SIG-M5 treated with dmso at 0.1 percent for 504 hours (cell line): ENCODE results near the gene PPFIA2.

ENCODE experiments used
- DNase-seq: peaks from one replicate; lab custom pipeline; 2025; ENCODE audit not compliant: unreplicated experiment; lab: John Stamatoyannopoulos, UW

PPFIA2 gene

DNA sequence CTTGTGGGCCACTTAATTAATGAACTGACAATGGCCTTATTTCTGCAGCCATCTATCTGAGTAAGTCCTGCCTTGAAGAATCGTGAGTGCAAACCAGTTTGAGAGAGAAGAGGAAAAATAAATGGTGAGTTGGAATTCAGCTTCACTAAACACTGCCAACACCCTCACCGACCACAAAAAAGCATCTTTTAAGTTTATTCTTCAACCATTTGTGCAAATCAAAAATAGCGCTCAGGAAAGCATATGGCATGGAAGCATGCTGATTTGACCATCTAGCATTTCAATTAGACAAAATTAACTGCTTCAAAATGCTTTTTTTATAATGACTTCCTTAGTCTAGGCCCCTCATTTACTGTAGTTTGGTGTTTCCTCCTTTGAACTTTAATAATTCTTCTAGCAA, 294.0 kb downstream of the PPFIA2 start:
- no peak for DNase-seq

DNA sequence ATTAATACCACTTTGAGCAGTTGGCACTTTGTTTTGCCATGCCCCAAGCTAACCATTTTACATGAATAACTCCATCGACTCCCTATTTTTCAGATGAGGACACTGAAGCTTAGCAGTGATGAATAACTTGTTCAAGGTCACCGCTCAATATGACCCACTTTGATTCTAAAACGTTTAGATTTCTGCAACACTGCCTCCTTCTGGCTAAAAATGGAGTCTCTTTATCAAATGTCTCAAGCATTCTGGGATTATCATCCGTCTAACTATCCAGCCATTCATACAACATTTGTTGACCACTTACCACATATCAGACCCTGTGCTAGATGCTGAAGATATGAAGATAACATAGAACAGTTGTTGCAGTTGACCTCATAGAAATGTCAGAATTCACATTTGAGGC, 298.0 kb downstream of the PPFIA2 start:
- DNase-seq, result no peak

DNA sequence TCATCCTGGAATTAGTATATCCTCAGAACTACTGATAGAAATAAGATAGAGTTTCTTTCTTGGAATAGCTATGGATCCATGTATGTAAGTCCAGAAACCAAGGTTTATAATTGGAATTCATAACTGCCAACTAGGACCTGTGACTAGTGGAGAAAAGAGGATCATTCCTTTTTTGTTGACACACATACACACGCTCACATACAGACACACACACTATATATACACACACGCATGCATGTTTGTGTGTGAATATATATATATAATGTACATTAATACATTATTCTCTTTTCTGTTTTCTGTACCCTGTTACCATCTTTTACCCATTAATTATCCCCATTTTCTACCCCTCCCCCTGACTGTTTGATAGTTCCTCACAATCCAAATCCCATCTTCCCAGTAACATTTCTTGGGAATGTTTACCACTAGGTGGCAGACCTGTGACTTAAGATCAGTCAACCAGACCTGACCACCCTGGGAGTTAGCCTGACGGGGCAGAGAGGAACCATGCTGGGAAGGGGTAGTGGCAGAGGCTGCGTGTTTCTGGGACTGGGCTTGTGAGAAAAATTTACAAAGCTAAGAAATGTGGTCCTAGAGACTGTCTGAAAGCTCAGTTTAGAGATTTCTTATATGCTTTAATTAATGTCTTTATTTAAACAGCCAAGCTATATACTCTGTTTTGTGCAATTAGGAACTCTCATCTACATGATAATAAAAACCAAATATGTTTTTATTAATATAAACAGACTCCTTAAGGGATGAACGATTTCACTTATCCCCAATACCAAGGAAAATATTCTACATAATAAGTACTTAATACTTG, 308.0 kb downstream of the PPFIA2 start:
- peak; percentile 49 for DNase-seq

DNA sequence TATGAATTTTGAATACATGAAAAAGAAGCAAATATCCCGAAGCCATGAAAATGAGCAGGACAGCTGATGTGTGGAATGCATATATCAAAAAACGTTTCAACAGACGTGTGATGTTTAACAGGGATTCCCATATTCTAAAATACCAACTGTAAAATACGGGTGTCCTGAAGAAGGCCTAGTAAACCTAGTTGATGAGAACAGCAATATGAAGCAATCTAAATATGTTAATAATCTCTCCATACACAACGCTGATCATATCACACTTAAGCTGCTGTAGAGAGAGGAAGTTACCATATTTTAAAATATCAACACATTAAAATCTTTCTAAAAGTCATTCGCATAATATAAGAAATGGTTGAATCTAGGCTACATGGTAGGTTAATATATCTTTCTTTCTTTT, 317.5 kb downstream of the PPFIA2 start:
- no peak for DNase-seq

DNA sequence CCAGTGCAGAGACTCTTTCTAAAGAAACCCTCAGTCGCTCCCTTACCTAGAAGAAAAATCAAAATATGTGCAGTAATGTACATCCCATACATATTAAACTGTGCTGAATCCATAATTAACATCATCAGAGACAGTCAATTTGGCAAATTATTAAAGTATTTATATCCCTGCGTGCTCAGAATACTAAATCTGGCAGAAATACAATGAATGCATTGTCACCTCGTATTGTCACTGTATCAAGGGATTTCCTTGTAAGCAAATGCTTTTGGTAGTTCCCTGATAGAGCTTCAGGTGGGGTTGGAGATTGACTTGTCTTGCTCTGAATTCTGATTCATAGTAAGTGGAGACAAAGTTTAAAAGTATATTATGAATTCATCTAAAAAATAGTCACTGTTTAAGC, 319.1 kb downstream of the PPFIA2 start:
- no peak for DNase-seq

DNA sequence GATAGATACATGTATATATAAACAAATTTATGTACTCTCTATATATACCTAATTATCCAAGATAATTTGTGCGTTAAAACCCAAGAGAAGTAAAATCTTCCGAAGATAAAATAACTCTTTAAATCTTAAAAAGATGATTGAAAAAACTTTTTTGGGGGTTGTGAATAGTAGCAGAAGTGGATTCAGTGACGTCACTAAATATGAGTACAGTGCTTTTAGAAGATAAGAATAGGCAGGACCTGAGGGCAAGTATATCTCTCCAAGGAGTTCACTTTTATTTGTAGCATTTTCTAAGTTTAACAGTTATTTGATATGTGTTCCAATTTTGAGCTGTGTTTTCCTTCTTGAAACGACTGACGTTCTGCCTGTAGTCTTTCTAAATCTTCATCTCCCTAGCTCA, 319.8 kb downstream of the PPFIA2 start:
- no peak for DNase-seq

DNA sequence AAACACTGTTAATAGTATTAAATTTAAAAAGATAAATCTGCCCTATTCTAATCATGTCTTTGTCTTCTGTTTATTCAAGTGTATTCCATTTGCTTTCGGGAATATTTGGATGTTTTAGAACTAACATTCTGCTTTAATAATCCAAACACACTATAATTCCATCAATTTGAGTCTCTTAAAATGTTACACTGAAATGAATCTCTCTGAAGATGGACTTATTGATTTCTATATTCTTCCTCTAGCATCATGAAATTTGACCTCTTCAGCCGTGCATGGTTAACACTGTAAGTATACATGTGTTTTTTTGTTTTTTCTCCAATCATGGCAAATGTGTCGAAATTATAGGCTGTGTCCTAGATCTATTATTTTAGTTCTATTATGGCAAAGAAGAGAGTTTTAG, 342.1 kb downstream of the PPFIA2 start:
- no peak for DNase-seq

DNA sequence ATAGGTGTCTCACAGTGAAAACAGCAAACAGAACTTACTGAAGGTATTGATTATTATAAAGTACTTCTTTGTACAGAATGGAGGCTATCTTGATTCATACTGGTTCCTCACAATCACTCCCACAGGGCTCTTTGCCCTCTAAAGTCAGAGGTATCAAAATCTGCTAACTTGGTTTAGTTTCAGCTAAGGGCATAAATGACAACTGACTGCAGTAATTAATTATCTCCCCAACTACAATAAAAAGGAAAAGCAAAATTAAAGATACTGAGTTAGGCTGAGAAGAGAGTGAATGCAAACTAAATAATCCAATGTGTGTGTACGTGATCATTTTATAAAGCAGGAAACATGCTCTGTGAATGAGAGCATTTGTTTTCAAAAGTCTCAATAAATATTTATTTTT, 342.6 kb downstream of the PPFIA2 start:
- no peak for DNase-seq

DNA sequence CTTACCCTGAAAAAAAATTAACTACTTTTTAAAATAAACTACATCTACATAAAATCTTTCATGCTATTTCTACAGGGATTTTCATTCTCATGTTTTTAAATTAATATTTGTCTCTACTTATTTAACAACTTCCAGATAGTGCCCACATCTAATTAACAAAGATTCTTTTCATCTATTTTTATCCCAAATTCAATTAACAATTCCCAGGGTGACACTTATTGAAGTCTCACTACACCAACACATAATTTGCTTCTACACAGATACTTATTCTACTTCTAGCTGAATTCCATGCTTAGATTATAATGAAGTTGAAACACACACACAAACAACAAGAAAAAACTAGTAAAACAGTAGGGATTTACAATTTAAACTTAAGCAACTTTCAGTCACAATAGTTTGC, 344.7 kb downstream of the PPFIA2 start:
- no peak for DNase-seq

DNA sequence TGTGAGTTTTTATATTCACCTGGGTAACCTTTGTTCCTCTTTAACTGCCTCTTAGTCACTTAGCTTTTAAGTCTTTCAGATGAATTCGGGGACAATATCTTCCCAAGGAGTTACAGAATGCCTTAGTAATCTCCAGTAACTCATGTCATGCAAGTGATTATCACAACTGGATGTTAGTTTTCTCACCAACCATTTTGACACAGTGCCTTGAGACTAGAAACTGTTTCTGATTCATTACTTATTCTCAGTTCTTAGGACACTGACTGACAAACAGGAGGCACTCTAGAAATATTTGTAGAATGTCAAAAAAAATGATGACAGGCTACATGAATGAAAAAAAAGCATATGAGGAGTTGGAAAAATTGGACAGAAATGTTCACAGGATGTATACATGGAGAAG, 346.2 kb downstream of the PPFIA2 start:
- DNase-seq, result no peak

DNA sequence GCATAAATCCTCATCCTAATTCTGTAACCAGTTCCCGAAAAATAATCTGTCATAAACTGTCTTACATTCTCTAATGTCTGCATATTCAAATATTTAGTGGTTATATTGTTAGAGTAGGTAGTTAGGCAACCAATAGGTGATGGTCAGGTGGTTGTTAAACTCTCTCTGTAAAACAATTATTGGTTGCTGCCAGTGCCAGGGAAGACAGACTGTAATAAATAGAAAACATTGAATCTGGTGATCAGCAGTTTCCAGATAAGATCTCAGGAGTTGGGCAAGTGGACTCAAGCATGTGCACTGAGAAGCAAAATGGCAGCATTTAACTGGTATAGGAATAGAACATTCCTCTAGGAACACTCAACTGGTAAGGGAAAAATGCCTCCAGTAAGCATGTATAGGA, 355.8 kb downstream of the PPFIA2 start:
- no peak for DNase-seq

DNA sequence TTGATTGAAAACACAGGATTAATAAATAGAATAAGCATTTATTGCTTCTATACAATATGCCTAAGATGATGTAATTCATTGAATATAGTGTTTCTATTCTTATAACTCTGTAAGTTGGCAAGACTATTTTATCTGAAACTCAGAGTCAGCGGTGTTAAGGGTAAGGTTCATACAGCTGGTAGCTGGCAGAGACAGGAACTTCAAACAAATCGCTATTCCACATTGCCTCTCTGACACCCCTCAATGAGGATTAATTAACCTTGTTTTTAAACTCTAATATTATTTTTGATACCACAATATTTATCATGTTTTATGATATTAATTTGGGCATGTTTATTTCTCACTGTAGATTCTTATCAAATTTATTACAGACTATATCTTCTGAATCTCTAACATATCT, 357.9 kb downstream of the PPFIA2 start:
- no peak for DNase-seq

DNA sequence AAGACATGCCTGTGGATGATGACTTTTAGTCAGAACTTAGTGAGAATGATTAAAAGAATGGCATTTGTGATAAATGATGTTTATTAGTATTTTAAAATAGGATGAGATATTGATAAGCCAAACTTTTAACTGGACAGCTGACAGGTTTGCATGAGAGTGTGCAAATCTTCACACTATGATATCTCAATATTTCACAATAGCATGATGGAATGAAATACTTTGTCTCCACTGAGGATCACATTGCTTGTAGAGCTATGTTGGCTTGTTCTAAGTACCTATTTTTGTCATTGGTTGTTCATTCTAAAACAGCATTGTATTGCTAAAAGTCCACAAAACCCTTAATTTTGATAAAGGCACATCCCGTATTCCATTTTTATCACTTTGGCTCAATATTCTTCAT, 359.1 kb downstream of the PPFIA2 start:
- DNase-seq, result no peak

DNA sequence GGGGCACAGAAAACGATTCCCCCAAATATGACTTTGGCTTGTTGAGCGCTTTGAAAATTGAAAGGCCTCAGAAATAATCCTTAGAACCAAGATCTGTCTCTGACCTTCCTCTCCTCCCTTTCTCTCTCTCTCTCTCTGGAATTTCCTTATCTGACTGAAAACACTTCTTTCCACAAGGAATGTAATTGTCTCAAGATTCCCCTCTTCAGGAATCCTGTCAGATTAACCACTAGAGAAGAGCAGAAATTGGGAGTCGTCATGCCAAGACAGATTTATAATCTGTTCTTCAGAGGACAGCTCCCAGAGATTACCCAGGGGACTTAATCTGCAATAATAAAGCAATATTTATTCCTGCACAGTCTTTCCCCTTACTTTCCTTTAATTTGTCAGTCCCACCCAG, 363.7 kb downstream of the PPFIA2 start:
- DNase-seq, result no peak

DNA sequence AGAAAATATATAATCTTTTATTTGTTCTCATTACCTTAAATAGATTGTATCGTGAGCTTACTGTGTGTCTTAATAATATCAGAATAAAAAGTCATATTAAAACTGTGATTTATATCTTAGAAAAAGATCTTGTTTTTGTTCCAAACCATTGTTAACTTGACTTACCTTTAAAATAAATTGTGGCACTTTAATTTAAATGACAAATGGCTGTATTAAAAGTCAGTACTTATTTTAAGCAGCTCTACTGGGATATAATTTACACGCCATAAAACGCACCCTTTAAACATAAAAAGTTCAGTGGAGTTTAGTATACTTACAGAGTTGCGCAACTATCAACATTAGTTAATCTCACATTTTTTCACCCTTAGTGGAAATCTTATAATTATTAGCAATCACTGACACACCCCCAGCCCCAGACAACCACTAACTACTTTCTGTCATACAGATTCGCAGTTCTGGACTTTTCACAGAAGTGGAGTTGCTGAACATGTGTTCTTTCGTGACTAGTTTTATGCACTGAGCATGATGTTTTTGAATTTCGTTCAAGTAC, 369.5 kb downstream of the PPFIA2 start:
- no peak for DNase-seq

DNA sequence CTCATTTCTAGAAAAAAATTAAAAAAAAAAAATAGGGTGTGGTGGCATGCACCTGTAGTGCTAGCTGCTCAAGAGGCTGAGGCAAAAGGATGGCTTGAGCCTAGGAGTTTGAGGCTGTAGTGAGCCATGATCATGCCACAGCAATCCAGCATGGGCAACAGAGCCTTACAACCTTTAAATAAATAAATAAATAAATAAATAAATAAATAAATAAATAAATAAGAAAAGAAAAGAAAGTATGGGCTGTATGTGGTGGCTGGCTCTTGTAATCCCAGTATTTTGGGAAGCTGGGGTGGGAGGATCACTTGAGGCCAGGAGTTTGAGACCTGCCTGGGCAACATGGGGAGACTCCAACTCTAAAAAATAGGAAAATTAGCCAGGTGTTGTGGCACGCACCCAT, 373.0 kb downstream of the PPFIA2 start:
- no peak for DNase-seq

DNA sequence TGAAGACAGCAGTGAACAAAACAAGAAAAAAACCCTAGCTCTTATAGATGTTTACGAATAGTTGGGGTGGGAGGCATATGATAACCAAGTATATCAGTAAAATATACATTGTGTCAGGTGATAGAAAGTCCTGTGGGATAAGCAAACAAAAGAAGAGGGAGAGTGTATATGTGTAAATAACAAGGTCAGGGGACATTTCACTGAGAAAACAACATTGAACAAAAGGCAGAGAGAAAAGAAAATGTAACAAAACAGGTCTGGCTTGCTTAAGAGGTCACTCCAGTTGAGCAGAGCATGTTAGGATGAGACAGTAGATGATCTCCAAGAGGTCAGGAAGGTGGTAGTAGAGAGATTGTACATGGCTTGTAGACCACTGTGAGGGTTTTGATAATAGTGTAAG, 377.2 kb downstream of the PPFIA2 start:
- peak; percentile 48 for DNase-seq

DNA sequence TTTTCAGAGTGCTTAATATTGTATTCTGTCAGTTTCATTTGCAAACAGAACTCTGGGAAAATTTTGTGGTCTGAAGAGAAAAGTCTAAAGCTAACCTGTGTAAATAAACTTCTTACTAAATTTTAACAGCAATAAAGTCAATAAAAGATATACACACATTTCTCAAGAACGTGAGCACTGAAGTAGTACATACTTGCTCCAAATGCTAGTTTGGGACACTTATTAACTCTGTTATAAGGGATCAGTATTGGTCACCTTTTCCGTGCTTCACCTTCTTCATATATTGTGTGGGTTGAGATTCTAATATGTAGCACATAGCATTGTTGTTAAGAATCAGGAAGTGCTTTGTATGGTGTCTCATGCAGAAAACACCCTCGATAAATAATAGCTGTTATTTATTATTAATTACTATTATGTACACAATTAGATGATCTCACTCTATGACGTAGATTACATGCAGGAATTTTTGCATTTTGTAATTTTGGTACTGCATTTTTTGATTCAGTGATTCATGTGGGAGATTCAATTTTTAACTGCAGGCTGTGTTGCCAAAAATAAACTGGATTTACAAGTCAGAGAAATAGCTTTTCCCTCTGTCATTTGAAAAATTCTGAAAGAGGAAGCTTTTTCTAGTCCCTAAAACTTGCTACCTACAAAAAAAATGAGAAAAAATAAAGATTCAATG, 380.4 kb downstream of the PPFIA2 start:
- DNase-seq, result no peak

DNA sequence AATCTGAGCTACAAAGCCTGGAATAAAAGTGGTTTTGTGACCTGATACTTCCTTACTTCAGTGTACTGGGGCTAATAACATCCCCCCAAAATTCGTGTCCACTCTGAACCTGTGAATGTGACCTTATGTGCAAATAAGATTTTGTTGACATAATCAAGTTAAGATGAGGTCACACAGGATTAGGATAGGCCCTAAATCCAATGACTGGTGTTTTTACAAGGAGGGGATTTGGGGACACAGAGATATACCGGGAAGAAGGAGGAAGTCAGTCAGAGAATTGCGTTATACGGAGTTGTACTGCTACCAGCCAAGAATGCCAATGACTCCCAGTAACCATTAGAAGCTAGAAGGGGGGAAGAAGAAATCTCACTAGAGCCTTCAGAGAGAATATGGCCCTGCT, 381.4 kb downstream of the PPFIA2 start:
- DNase-seq, result no peak

DNA sequence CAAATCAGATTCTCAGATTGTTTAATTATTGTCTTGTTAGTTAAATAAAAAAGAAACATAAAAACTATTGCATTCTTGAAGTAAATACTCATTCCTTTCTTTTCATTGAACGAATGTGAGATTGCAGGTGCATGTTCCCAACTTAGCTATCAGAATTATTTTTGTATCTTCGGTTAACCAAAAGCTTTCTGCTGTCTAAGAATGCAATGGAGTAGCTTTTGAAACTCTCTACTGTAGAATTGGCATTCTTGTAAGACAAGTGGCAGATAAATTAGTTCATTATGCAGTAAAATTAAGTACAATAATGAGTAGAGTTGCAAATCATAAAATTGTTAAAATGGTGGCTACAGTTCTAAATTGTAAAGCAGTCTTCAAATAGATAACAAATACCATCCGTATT, 383.2 kb downstream of the PPFIA2 start:
- no peak for DNase-seq

DNA sequence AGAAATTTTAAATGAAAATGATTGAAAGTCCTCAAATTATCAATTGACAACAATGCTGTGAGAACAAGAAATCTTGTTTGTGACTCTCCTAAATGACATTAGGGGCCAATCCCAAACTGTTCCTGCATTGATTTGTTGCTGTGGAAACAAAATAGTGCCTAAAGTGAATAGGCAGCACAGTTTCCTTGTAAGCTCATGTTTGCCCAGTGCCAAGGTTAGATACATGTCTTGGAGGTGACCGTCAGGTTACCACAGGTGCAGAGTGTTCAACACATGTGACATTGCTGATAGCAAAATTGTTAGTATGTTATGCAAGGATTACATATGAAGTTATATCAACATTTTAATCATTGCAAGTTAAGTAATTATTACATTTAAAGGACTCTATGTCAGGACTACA, 388.7 kb downstream of the PPFIA2 start:
- no peak for DNase-seq

DNA sequence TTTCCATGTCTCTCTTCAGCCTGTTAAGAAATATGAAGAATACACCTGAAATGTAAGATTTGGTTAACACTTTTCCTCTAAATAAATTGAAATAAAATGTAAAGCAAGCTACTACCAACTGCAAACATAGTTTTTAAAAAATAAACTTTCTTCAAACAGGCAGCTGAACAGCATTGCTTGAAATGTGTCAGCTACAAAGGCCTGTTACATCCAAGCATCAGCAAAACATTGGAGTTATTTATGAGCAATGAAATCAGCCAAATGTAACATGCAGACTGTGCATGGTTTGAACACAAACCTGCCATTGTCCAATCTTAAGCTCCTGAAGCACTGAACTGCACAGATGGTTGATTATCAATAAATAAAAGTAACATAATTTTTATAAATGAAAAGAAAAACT, 390.0 kb downstream of the PPFIA2 start:
- no peak for DNase-seq

DNA sequence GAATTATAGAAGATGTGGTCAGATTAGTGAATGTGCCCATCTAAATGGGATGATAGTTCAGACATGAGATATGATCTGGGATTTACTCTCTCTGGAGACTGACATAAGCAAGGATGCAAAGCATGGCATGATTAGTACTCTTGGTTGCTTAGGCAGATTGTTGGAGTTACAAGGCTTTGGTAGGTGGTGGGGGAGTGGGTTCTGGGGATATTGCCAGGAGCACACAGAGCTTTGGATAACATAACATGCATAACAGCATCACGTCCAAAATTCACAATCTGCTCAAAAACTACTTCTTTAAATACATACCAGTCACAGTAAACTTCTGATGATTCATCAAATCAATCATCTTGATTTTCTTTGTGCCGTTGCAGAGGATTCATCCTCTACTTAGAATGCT, 393.9 kb downstream of the PPFIA2 start:
- DNase-seq, result no peak
